GM04503 (cell line): ENCODE data around the gene ITSN2.

Source experiments
- DNase-seq: peaks from one replicate; pipeline ENCODE4 v3.0.0-alpha.2; 2012; ENCODE audit warnings: low read depth

Gene ITSN2

GRCh38 chr2:24269265-24269664 is 91.1 kb downstream of the ITSN2 start:
- DNase-seq: no peak

GRCh38 chr2:24265212-24265611 is 95.1 kb downstream of the ITSN2 start:
- no peak for DNase-seq

- DNase-seq: peak; percentile 10
These were observed 97.8 kb downstream of the ITSN2 start for GRCh38 chr2:24262421-24262970.

GRCh38 chr2:24261441-24261840 is 98.9 kb downstream of the ITSN2 start:
- no peak for DNase-seq

- no peak for DNase-seq
These were observed 101.0 kb downstream of the ITSN2 start for GRCh38 chr2:24259316-24259715.

- DNase-seq: no peak
These were observed 101.6 kb downstream of the ITSN2 start for GRCh38 chr2:24258718-24259117.

- no peak for DNase-seq
These were observed 106.9 kb downstream of the ITSN2 start for GRCh38 chr2:24253303-24253919.

- no peak for DNase-seq
These were observed 112.7 kb downstream of the ITSN2 start for GRCh38 chr2:24247592-24247991.

- DNase-seq: no peak
These were observed 113.2 kb downstream of the ITSN2 start for GRCh38 chr2:24247164-24247563.

GRCh38 chr2:24245986-24246776 is 114.2 kb downstream of the ITSN2 start:
- DNase-seq: no peak

GRCh38 chr2:24241528-24241927 is 118.8 kb downstream of the ITSN2 start:
- DNase-seq: no peak

GRCh38 chr2:24239553-24239952 is 120.8 kb downstream of the ITSN2 start:
- no peak for DNase-seq

GRCh38 chr2:24238158-24238557 is 122.2 kb downstream of the ITSN2 start:
- no peak for DNase-seq

GRCh38 chr2:24237313-24237712 is 123.0 kb downstream of the ITSN2 start:
- no peak for DNase-seq

GRCh38 chr2:24233321-24233720 is 127.0 kb downstream of the ITSN2 start:
- no peak for DNase-seq

- no peak for DNase-seq
These were observed 128.9 kb downstream of the ITSN2 start for GRCh38 chr2:24231461-24231881.

- no peak for DNase-seq
These were observed 131.9 kb downstream of the ITSN2 start for GRCh38 chr2:24228470-24228869.

GRCh38 chr2:24225499-24226242 is 134.7 kb downstream of the ITSN2 start:
- no peak for DNase-seq

GRCh38 chr2:24222946-24223345 is 137.4 kb downstream of the ITSN2 start:
- no peak for DNase-seq

- DNase-seq: no peak
These were observed 138.8 kb downstream of the ITSN2 start for GRCh38 chr2:24221343-24222050.

- DNase-seq: no peak
These were observed 139.6 kb downstream of the ITSN2 start for GRCh38 chr2:24220554-24221291.
